Measurements from ENCODE around the gene CD209.
"Not testable (repeated sequence)": the region's sequence is repeated elsewhere in the genome, so short reads cannot be mapped to it uniquely, and the experiment has no call there.

The CD209 gene, protein sequence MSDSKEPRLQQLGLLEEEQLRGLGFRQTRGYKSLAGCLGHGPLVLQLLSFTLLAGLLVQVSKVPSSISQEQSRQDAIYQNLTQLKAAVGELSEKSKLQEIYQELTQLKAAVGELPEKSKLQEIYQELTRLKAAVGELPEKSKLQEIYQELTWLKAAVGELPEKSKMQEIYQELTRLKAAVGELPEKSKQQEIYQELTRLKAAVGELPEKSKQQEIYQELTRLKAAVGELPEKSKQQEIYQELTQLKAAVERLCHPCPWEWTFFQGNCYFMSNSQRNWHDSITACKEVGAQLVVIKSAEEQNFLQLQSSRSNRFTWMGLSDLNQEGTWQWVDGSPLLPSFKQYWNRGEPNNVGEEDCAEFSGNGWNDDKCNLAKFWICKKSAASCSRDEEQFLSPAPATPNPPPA
- total RNA-seq: 0.24 to 9.8 (median 4.2) reads per million in 18 experiments

DNA sequence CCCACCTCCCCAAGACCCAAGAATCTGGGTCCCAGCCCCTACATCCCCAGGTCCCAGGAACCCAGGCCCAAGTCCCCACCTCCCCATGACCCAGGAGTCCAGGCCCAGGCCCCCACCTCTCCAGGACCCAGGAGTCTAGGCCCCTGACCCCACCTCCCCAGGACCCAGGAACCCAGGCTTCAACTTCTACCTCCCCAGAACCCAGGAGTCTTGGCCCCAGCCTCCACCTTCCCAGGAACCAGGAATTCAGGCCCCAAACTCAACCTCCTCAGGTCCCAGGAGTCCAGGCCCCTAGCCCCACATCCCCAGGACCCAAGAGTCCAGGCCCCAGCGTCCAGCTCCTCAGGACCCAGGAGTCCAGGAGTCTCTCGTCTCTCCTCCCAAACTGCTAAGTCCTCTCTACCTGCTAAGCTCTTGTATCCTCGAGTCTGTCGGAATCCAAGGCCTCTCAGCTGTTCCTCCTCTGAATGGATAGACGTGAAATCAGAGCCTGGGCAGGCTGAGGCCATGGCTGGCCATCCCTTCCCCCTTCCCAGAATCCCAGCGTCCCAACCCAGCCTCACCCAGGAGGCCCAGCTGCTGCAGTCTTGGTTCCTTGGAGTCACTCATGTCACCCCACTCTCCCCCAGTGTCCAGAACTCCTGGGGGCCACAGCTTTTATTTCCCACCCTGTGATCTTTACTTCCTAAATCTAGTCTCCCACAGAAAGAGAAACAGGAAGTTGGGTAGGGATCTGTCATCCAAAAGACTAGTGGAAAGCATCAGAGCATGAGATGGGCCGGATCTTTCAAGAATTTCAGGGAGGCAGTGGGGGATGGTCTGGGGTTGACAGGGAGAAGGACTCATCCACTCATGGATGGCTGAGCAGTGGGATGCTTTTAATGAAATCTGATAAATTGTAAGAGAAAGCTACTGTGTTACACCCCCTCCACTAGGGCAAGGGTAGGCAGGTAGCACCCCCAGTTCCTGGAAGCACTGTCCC is at the start of gene CD209:
Gene CD209 (minus strand): TSS at position 632 of the 982 bp plus-strand sequence. CDS start 23 bp downstream, at position 609.
- DNase-seq: peak; percentile 80 to 83

DNA sequence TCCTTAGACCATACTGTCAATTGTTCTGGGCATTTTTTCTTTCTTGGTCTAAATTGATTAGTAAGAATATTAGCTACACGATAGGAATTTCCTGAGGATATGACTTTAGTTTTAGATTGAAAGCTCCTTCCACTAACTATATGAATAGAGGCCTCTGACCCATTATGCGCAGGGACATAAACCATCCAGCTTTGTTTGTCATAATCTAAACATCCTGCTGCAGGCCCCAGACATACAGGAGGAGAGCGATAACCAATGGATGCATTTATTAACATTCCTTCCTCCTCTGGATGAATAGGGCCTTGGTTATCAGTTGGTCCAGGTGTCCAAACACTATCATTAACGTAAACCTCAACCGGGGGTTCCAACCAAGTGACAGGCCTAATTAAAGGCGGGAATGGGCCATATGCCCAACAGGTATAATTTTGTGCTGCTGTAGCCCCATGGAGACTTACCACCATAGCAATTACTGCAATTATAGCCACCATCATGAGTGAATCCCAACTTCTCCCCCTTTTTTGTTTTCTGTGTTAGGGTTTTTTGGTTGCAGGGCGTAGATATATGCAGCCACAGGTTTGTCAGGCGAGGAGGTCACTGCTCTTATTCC is 48.3 kb upstream of the CD209 start:
- DNase-seq: no peak

DNA sequence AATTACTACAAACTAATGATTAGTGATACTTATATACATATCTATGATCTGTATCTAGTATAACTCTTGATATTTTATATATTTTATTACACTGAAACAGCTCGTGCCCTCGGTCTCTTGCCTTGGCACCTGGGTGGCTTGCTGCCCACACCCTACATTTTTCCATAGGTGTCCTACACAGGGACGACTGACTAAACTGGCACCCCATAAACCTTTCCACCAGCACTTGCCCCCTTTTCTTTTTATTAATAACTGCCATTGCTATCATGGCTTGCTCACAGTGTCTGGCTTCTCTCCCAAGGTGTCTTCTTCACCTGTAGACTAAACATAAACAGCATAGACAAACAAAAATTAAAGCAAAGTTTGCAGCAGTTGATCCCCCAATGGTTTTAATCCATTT is 46.2 kb upstream of the CD209 start:
- DNase-seq: no peak

DNA sequence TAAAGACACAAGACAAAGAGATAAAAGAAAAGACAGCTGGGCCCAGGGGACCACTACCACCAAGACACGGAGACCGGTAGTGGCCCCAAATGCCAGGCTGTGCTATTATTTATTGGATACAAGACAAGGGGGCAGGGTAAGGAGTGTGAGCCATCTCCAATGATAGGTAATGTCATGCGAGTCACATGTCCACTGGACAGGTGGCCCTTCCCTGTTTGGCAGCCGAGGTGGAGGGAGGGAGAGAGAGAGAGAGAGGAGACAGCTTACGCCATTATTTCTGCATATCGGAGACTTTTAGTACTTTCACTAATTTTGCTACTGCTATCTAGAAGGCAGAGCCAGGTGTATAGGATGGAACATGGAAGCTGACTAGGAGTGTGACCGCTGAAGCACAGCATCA is 45.4 kb upstream of the CD209 start:
- not testable (repeated sequence) for DNase-seq

DNA sequence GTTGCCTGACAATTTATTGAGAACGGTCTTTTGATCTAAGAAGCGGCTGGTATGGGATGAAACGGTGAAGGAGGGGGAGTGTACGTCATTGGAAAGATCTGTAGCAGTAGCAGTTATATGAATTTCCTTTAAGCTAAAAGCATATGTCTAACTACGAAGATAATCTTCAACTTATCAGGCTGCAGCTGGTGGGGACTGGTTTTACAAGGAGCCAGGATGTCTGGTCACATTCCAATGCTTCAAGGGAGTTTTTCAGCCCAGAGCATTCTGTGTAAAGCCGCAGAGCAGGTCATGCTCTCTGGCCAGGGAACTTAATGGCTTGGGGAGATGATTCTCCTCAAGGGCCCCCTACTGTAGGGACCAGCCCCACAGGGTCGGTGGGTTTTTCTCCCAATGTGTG is 44.9 kb upstream of the CD209 start:
- no peak for DNase-seq

DNA sequence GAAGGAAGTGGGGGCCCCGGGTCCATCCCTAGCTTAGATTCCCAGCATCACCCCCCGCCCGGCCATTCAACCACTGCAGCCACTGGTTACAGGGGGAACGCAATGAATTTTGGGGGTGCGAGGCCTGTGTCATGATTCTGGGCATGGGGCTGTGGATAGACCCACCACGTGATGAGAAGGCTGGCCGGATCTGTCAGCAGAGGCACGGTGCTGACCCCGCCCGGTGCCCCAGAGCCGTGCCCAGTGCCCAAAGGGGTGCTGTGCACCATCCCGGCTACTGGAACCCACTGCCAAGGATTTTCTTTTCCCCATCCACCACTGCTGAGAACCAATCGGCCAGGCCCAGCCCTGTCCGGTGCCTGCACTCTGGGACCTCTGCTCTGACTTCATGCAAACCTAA is 43.1 kb upstream of the CD209 start:
- no peak for DNase-seq

DNA sequence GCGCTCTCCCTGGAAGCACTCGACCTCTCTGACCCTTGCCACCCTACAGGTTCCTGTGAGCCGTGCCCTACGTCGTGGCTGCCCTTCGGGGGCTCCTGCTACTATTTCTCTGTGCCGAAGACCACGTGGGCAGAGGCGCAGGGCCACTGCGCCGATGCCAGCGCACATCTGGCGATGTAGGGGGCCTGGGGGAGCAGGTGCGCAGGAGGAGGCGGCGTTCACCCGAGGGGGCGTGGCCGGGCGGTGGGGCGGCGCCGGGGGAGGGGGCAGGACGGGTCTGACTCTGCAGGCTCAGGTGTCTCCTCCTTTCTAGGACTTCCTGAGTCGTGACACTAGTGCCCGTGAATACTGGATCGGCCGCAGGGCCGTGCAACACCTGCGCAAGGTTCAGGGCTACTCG is 42.1 kb upstream of the CD209 start:
- no peak for DNase-seq

DNA sequence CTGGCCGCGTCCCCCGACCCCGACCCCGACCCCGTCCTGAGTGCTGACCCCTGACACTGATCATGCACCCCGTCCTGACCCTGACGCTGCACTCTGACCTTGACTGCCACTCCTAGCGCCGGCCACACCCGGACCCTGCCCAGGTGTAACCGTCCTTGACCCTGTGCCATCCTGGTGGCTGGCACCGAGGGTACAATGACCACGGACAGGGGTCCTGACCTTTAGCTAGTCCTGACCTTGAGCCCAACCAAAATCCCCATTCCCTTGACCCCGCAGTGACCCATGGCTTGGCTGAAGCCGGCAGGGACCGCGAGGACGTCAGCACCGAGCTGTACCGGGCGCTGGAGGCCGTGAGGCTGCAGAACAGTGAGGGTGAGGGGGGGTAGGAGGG is 41.6 kb upstream of the CD209 start:
- DNase-seq: no peak

DNA sequence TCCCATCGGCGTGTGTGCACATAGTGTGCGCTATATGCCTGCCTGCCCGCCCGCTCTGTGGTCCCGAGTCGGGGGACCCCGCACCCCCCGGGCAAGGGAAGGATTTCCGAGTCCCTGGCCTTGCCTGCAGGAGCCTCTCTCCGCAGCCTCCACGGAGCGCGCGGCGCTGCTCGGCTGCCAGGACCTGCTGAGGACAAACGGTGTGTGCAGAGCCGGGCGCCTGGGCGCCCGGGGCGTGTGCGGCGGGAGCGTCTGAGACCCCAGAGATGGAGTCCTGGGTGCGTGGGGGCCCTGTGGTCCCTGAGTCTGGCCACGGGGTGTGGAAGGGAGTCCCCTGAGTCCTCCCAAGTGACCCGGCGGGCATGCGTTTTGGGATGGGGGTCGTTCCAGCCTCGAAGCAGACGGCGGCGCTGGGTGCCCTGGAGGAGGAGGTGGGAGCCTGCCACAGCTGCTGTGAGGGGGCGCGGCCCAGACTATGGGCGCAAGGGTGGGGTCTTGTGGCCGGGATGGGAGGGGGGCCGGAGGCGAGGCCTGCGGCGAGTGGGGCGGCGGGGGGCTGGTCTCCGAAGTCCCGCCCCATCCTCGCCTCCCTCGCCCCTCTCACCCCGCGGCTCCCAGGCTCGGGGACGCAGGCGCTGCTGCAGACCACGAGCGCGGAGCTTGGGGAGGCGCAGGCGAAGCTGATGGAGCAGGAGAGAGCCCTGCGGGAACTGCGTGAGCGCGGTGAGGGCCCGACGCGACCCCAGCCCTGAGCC is 41.0 kb upstream of the CD209 start:
- no peak for DNase-seq

DNA sequence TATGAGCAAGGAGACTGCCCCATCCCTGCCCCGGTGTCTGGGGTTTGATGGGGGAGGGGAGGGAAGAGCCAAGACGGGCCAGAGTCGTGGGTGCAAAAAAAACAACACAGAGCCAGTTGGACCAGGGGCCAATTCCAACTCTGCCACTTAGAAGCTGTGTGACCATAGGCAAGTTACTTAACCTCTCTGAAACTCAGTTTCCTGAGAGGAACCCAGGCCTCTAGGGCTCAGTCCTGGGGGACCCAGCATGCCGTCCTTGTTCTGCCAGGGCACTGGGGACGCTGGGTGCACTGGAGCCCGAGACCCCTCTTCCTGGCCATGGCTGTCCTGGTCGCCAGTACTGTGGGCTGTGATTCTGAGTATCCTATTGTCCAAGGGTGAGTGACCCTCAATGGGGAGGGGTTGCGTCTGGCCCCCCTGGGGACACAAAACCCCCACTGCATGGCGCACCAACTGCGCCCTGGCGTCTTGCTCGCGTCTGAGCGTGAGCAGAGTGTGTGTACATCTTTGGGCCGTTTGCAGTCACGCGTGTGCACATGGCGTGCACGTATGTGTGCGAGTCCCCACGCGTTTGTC is 40.4 kb upstream of the CD209 start:
- no peak for DNase-seq

DNA sequence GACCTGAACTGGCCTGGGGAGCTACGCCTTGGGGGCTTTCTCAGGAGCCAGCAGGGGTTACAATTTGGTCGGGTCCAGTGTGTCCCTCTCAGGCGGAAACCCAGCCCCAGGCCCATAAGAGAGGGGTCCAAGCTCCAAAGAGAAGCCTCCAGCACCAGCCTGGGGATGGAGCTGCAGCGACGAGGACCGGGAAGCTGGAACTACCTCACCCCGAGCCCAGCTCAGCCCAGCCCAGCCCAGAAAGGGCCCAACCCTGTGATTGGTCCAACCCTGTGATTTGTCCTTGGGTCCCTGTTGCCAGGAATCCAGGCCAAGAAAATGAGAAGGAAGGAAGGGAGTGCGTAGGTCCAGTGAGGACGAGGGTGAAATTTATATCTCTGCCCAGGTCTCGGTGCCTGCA is 39.8 kb upstream of the CD209 start:
- DNase-seq: no peak

DNA sequence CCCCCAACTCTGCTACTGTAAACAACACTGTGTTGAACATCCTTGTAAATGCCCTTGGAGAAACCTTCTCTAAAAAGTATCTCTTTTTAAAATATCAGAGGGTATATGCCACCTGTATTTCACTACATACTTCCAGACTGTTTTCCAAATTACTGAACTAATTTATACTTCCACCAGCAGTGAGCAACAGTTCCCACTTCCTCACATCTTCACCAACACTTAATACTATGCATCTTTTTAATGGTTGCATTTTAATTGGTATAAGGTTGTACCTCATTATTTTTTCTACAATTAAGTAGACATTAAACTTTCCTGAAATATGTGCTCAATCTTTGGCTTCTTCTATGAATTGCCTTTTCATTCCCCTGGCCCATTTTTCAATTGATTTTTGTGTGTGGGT is 37.5 kb upstream of the CD209 start:
- DNase-seq: no peak

DNA sequence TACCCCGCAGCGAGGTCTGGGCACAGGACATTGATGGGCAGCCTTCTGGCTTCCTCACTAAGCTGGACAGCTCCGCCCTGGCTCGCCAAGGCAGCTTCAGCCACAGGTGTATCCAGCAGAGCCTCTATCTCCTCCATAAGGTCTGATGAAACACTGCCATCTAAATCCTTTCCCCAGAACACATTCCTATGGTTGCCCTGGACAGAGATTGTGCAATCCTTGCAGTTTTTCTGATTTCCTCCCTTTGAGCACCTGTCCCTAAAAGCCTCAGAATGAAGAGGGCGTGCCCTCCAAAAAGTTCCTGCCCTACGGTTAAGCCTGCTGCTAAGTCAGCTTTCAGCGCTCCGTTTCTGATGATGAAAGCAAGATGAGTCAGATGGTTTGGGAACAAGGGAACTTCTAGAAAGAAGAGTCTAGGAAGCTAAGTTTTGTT is 36.7 kb upstream of the CD209 start:
- peak; percentile 57 to 67 for DNase-seq

DNA sequence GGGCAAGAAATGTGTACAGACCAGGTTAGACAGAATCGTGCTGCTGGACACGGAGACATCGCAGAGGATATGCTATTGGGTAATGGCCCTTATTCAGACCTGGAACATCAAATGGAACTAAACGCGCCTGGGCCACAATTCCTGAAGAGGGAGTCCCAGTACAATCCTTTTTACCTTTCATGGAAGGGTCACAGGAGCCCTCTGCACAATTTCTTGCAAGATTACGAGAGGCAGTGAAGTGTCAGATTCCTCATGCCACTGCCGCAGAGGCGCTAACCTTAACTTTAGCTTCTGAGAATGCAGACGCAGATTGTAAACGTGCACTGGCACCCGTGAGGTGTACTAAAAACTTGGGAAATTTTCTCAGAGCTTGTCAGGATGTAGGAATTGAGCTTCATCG is 33.8 kb upstream of the CD209 start:
- no peak for DNase-seq

DNA sequence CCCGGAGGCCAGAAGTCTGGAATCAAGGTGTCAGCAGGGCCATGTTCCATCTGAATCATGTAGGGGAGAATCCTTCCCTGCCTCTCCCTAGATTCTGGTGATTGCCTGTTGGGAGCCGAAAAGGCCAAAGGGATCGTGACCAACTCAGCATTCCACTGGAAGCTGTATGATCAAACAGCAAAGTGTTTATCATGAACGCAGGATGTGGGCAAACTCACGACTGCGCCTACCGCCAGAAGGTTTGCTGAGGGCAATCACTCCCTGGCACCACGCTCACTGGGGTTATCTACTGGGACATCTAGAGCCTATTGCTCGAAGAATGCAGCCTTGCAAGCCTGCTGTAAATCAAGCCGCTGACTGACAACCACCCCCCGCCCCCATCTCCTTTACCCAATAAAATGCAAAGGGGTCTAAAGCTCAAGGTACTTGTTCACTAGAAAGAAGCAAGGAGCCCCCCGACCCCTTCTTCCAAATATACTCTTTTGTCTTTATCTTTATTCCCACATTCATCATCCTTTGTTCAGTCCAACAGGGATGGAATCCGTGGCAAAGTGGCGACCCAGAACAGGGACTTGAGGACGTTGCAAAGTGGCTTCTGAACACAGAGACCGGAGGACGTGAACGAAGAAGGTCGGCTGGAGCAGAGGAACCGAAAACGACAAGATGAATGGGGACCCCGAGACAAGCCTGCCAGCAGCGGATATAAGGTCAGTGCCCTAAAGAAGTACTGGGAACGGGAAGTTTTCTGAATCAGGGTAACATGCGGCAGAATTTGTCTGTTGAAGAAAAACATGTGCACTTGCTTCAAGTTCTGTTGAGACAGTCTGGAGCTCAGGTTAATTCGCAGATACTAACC is 32.5 kb upstream of the CD209 start:
- DNase-seq: no peak

DNA sequence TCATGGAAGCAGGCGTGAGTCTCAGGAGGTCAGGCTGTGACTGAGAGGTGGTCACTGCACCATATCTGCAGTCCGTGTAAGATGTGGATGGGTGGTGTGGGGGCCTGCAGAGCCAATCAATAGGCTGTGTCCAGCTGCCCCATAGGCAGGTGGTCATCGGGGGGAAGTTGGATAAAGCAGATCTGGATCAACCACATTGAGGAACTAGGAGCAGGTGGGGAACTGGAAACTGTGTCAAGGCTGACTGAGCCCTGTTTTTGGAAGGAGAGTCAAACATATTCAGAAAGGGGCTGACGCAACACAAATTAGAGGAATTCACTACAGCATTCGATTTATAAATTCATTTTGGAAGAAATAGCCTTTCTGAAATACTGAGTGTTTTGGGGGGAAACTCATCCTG is 30.7 kb upstream of the CD209 start:
- DNase-seq: peak; percentile 51 to 59

DNA sequence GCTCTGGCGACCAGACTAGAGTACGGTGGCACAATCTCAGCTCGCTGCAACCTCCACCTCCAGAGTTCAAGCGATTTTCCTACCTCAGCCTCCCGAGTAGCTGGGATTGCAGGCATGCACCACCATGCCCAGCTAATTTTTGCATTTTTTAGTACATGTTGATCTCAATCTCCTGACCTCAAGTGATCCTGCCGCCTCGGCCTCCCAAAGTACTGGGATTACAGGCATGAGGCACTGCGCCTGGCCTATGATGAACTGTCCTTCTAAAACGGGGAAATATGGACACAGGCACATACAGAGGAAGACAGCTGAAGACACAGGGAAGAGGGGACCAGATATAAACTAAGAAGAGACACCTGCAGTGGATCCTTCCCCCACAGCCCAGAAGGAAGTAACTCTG is 28.4 kb upstream of the CD209 start:
- DNase-seq: no peak

DNA sequence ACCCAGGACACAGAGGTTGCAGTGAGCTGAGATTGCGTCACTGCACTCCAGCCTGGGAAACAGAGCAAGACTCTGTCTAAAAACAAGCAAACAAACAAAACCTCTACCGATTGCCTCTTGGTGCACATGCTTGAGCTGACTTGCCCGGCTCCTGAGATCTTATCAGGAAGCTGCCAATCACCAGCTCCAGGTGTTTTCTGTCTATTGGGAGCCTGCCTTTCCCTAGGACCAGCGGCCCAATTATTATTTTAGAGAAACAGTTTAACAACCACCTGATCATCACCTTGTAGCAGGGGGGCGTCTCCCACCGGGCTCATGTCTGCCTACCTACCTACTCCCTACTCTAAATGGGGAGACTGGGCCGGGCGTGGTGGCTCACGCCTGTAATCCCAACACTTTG is 26.5 kb upstream of the CD209 start:
- no peak for DNase-seq

DNA sequence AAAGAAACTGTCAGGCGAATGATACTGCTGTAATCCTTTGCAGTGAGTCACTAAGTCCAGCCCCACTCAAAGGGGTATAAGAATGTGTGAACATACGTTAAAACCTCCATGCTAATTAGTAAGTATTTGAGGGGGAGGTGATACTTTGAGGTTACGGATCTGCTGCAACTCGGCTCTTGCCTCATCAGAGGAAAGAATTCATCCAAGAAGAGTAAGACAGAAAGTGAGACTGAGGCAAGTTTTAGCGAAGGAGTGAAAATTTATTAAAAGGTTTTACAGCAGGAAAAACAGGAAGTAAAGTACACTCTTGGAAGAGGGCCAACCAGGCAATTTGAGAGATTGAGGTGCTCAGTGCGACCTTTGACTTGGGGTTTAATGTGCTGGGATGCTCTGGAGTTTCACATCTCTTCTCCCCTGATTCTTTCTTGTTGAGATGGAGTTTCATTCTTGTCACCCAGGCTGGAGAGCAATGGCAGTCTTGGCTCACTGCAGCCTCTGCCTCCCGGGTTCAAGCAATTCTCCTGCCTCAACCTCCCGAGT is 25.5 kb upstream of the CD209 start:
- DNase-seq: peak; percentile 54 to 75

DNA sequence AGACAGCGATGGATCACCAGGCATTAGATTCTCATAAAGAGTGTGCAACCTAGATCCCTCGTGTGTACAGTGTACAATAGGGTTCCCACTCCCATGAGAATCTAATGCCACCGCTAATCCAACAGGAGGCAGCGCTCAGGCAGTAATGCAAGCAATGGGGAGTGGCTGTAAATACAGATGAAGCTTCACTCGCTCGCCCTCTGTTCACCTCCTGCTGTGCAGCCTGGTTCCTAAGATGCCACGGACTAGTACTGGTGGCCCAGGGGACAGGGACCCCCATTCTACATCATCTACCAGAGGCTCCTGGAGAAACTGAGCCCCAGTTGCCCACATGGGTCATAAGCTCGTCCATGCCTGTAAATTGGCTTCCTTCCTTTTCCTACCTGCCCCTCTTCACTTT is 23.7 kb upstream of the CD209 start:
- no peak for DNase-seq

DNA sequence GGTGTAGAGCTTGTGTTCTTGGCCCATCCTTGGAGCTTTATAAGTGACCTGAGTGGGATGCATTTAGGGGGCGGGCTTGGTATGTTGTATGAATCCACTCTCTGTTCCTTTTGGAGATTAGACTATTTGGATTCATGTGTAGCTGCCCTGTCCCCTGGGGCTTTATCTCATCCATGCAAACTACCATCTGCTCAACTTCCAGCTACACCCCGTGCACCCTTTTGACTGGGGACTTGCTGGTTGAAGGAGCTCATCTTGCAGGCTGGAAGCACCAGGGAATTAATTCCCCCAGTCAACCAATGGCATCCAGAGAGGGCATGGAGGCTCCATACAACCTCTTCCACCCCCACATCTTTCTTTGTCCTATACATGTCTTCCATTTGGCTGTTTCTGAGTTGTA is 21.8 kb upstream of the CD209 start:
- no peak for DNase-seq

Measured in inflammatory macrophage (primary cell).